ENCODE measurements around the gene VSIG8.
A peak's percentile ranks its signal among the peaks of the same experiment; 100 is the strongest.

The VSIG8 gene

GRCh38 chr1:159828176-159828575, 34.3 kb downstream of the VSIG8 start:
- no peak for DNase-seq

DNA sequence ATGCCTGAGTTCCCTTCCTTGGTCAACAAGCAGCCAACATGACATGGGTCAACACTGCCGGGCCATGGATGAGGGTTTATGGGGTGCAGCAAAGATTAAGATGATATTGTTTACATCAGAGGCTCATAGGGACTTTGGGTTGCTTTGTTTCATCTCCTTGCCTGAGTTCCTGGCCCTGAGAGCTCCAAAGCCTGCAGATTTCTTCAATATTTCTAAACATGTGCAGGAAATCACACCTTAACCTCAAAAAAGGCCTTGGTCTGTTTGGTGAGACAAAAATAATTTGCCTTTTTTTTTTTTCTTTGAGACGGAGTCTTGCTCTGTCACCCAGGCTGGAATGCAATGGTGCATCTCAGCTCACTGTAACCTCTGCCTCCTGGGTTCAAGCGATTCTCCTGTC, 34.9 kb downstream of the VSIG8 start:
- DNase-seq = no peak

GRCh38 chr1:159827102-159827490, 35.4 kb downstream of the VSIG8 start:
- no peak for DNase-seq

DNA sequence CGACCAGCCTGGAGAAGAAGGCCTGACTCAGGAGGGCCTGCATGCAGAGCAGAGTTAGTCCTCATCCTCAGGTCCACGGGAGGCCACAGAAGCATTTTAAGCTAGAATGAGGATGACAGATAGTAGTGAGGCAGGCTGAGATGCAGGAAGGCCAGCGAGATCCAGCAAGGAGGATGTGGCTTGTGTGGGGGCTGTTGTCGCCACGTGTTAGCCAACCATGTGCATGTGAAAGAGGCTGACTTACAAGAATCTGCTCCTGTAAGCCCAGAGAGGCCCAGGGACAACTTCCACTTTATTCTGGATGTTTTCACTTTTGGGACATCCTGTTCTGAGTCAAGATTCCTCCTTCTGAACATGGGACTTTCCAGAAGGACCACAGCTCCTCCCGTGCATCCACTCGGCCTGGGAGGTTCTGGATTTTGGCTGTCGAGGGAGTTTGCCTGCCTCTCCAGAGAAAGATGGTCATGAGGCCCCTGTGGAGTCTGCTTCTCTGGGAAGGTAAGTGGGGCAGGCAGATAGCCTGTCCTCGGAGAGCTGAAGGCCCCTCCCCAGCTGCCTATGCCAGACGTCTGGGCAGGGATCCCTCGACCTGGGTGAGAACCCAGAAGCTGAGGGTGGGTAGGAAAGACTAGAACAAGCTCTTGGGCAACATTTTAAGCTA, 35.9 kb downstream of the VSIG8 start, which contains the start of gene SLAMF8:
Gene SLAMF8, plus strand, starts transcription at position 433 of the 661 bp plus-strand sequence. Its CDS starts 26 bp downstream, at position 459.
- no peak for DNase-seq

GRCh38 chr1:159825564-159825963, 36.9 kb downstream of the VSIG8 start:
- DNase-seq = no peak

GRCh38 chr1:159823406-159823805, 39.1 kb downstream of the VSIG8 start:
- DNase-seq = no peak

GRCh38 chr1:159821171-159821867, 41.1 kb downstream of the VSIG8 start:
- DNase-seq = peak; percentile 32

DNA sequence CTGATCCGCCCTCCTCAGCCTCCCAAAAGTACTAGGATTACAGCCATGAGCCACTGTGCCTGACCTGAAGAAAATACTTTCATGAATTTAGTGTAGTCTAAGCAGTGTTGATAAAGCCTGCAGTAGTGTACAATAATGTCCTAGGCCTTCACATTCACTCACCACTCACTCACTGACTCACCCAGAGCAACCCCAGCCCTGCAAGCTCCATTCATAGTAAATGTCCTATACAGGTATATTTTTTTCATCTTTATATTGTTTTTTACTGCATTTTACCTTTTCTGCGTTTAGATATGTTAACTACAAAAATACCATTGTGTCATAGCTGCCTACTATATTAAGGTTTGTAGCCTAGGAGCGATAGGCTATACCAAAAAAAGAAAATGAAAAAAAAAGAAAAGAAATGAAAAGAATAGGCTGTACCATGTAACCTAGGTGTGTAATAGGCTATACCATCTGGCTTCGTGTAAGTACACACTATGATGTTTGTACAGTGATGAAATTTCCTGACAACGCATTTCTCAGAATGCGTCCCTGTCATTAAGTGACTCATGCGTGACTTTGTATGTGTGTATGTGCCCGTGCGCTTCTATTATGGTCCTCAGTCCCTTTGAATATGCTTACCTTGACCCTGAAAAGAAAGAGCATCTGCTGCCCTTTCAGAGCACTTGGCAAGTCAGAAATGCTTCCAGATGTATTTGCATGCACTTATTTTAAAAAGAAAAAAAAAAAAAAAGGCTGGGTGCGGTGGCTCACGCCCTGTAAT, 45.0 kb downstream of the VSIG8 start:
- peak; percentile 96 for DNase-seq

DNA sequence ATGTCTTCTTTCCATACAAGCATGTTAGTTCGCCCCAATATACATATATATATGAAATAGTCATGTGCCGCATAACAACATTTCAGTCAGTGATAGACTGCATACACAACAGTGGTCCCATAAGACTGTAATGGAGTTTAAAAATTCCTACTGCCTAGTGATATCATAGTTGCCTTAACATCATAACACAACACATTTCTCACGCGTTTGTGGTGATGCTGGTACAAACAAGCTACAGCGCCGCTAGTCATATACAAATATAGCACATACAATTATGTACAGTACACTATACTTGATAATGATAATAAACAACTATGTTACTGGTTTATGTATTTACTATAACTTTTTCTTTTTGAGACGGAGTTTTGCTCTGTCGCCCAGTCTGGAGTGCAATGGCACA, 46.5 kb downstream of the VSIG8 start:
- DNase-seq = no peak

DNA sequence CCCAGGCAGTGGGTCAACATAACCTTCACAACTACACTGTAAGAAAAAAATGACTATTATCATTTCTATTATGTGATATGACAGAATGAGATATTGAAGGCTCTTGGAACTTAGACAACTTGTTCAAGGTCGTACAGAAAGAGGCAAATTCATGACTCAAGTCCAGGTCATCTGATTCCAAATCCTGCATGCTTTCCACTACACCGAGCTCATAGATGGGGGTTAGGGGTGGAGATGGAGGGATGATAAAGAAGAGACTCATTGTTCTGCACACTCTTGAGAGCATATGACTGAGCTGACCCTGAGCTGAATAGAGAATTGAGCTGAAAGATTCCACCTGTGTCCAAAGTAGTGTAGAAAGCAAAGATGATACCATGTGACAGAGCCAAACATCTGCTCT, 57.5 kb downstream of the VSIG8 start:
- DNase-seq = no peak
